Spleen (tissue), 11 donors: ENCODE data around the gene MIEF2. TPM values are rescaled to one million over a fixed set of nuclear protein-coding genes. Genes with fewer than 3 reads are reported as not detected.
A peak's percentile ranks its signal among the peaks of the same experiment; 100 is the strongest.

Experiments used
- DNase-seq: peaks from one replicate; pipeline ENCODE4 v3.0.0-alpha.2; 2020
- H3K27ac ChIP-seq, 8 donors: fragments of 200-600 bp; sonication (generic) in 7 of 8; 1 replicate in 4 of 8; 2 replicates in 4 of 8; pipeline versions ENCODE4 v1.5.0 to v1.8.0; 2016 to 2021; ENCODE audit warnings: inconsistent platforms in 4 of 8, mild to moderate bottlenecking in 4 of 8, moderate library complexity in 1 of 8
- H3K27me3 ChIP-seq, 7 donors: fragments of 200-600 bp; sonication (generic) in 6 of 7; replicated peaks in 1 of 7; 1 replicate in 4 of 7; 2 replicates in 3 of 7; pipeline versions ENCODE4 v1.5.0 to v1.8.0; 2016 to 2021; ENCODE audit warnings: inconsistent platforms in 3 of 7, mild to moderate bottlenecking in 1 of 7
- H3K36me3 ChIP-seq, 6 donors: fragments of 200-600 bp; sonication (generic) in 5 of 6; 1 replicate in 4 of 6; 2 replicates in 2 of 6; pipeline versions ENCODE4 v1.5.0 to v1.8.0; 2016 to 2021; ENCODE audit warnings: inconsistent platforms in 2 of 6
- H3K4me1 ChIP-seq, 6 donors: fragments of 200-600 bp; sonication (generic) in 5 of 6; 1 replicate in 3 of 6; 2 replicates in 3 of 6; pipeline versions ENCODE4 v1.5.0 to v1.8.0; 2016 to 2021; ENCODE audit warnings: inconsistent platforms in 3 of 6
- H3K4me3 ChIP-seq, 8 donors: fragments of 200-600 bp; sonication (generic) in 7 of 8; 1 replicate in 4 of 8; 2 replicates in 4 of 8; pipeline versions ENCODE4 v1.5.0 to v1.8.0; 2016 to 2021; ENCODE audit warnings: inconsistent platforms in 4 of 8, mild to moderate bottlenecking in 4 of 8, moderate library complexity in 2 of 8
- H3K9me3 ChIP-seq, 8 donors: fragments of 200-600 bp; sonication (generic) in 7 of 8; 1 replicate in 4 of 8; 2 replicates in 4 of 8; pipeline versions ENCODE4 v1.5.0 to v1.8.0; 2016 to 2021; ENCODE audit warnings: inconsistent platforms in 4 of 8
- CTCF ChIP-seq, 11 experiments: fragments of 200-600 bp in 7 of 11; fragments of 450-650 bp in 4 of 11; sonication (generic) in 4 of 11; IDR thresholded peaks in 8 of 11; conservative IDR thresholded peaks in 3 of 11; 1 replicate in 7 of 11; 2 replicates in 4 of 11; pipeline versions ENCODE4 v1.4.0 to v1.8.0; 2016 to 2021; ENCODE audit warnings: antibody characterized with exemption in 11 of 11, inconsistent platforms in 4 of 11, mild to moderate bottlenecking in 1 of 11
- POLR2A ChIP-seq, 3 donors: fragments of 450-650 bp; IDR thresholded peaks; one replicate each; pipeline ENCODE4 v1.5.1; 2017; ENCODE audit warnings: antibody characterized with exemption in 3 of 3, mild to moderate bottlenecking in 1 of 3
- POLR2AphosphoS5 ChIP-seq, 3 donors: sonication (generic); formaldehyde crosslinking; IDR thresholded peaks; one replicate each; pipeline ENCODE4 v1.5.1; 2017; ENCODE audit warnings: antibody characterized with exemption in 3 of 3
- WGBS, 5 donors: extraction: QIAGEN DNeasy Blood & Tissue Kit in 3 of 5; methylation state at CpG; one replicate each; pipeline versions ENCODE4 v1.1.5 to v1.1.7; 2013 to 2018; 5-methylcytosine and 5-hydroxymethylcytosine counted together
- intact Hi-C: fragments of 100-400 bp; cut with DNase I; formaldehyde crosslinking; loops from one replicate; pipeline ENCODE4 v1.15.0; 2023; ENCODE audit warnings: low total_unique reads
- polyA plus RNA-seq, 3 donors: library from polyadenylated mRNA; stranded (reverse); fragments of 200-250 nt; gene quantifications; one replicate each; pipeline ENCODE4 v1.2.1, GENCODE V29; 2013
- total RNA-seq, 7 donors: library from RNA; depleted of rRNA in 3 of 7; stranded (reverse); fragments of >200 nt in 3 of 7; fragmentation: NEBNext Ultra II Directional in 4 of 7; extraction: Animal tissue kit (Norgen Biotek cat#: 25700) in 4 of 7; gene quantifications; one replicate each; pipeline versions ENCODE4 v1.1.0 to v1.2.1, GENCODE V29; 2016 to 2021
- donor health status: healthy with polysubstance abuse.
- donor health status: DM: no; HTN: no; CAD: no; lungs with moderate emphysema.
- donor health status: DM: no; HTN: no; CAD: no.
- donor health status: Bipolar disorder and iron deficiency.
- donor health status: healthy.
- donor health status: DM: no; HTN: no; CAD: no.
- donor health status: DM: yes; HTN: yes; CAD: no.

The MIEF2 gene
- total and polyA plus RNA-seq, 10 donors, result 4.6 to 24.8 (median 11.7) TPM

- WGBS, 5 donors, result 8 to 17% (median 12%) methylated on average over 5 to 6 of the region's 6 CpGs
- peaks cover 0 to 20% (median 9%) of the 10 kb centered on the region in 6 donors for H3K4me1 ChIP-seq
- H3K36me3 ChIP-seq, result no peaks in the 10 kb centered on the region
- H3K27me3 ChIP-seq, result no peaks in the 10 kb centered on the region
- H3K4me3 ChIP-seq, result no peak overlapping the region
- intact Hi-C loops, result loop anchor here (5.0 kb wide), 1 partner anchor 75 kb away; no protein-coding TSS in a partner anchor
- H3K27ac ChIP-seq, result no peak overlapping the region
- no peak for TF ChIP-seq POLR2A (IDR thresholded peaks at IDR 0.05)
- peak in 2 of 3 donors; percentile 32 to 47 for TF ChIP-seq POLR2AphosphoS5 (IDR thresholded peaks at IDR 0.05)
- TF ChIP-seq CTCF (IDR thresholded peaks at IDR 0.05 in 8 of 11, conservative IDR thresholded peaks at IDR 0.05 in 3 of 11), result peak; percentile 85 to 96 (median 92)
- no peaks in the 10 kb centered on the region for H3K9me3 ChIP-seq
- peak; percentile 90 for DNase-seq
Observed at GRCh38 chr17:18217412-18218015, 42.9 kb upstream of the MIEF2 start.

- 35 to 55% (median 44%) methylated on average over 4 of the region's 4 CpGs for WGBS, 5 donors
- H3K4me1 ChIP-seq, result peaks cover 0 to 20% (median 9%) of the 10 kb centered on the region in 6 donors
- intact Hi-C loops, result loop anchor here (5.0 kb wide), 1 partner anchor 77 kb away; no protein-coding TSS in a partner anchor
- H3K27me3 ChIP-seq, result no peaks in the 10 kb centered on the region
- H3K27ac ChIP-seq, result peak overlapping the region in 1 of 8 donors; percentile 16
- no peak overlapping the region for H3K4me3 ChIP-seq
- no peaks in the 10 kb centered on the region for H3K9me3 ChIP-seq
- TF ChIP-seq CTCF (IDR thresholded peaks at IDR 0.05 in 8 of 11, conservative IDR thresholded peaks at IDR 0.05 in 3 of 11) (no peak), POLR2A (IDR thresholded peaks at IDR 0.05) (no peak), POLR2AphosphoS5 (IDR thresholded peaks at IDR 0.05) (no peak)
- H3K36me3 ChIP-seq, result no peaks in the 10 kb centered on the region
- DNase-seq, result no peak
Observed at GRCh38 chr17:18218756-18219415, 41.6 kb upstream of the MIEF2 start.

DNA sequence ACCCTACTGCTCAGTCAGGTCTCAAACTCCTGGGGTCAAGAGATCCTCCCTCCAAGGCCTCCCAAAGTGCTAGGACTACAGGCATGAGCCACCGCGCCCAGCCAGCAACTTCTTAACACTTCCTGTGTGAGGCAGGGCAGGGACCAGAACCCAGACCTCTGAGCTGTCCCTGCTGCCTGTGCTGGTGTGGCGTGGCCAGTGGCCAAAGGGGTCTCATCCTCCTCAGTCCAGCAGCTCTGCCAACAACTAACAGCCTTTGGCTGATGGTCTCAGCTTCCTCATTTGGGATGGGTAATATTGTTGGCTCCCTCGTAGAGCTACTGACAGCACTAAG is 36.4 kb upstream of the MIEF2 start:
- no peak overlapping the region for H3K4me3 ChIP-seq
- peaks cover 3 to 38% (median 23%) of the 10 kb centered on the region in 6 donors for H3K4me1 ChIP-seq
- TF ChIP-seq CTCF (IDR thresholded peaks at IDR 0.05 in 8 of 11, conservative IDR thresholded peaks at IDR 0.05 in 3 of 11) (no peak), POLR2A (IDR thresholded peaks at IDR 0.05) (no peak), POLR2AphosphoS5 (IDR thresholded peaks at IDR 0.05) (no peak)
- 79 to 91% (median 86%) methylated on average over 4 of the region's 4 CpGs for WGBS, 5 donors
- no peaks in the 10 kb centered on the region for H3K9me3 ChIP-seq
- no peaks in the 10 kb centered on the region for H3K27me3 ChIP-seq
- intact Hi-C loops, result no loop called here
- no peak overlapping the region for H3K27ac ChIP-seq
- no peak for DNase-seq
- H3K36me3 ChIP-seq, result no peaks in the 10 kb centered on the region

GRCh38 chr17:18224387-18225120 is 35.9 kb upstream of the MIEF2 start:
- intact Hi-C loops, result no loop called here
- peak overlapping the region in 5 of 8 donors; percentile 33 to 66 (median 55) for H3K27ac ChIP-seq
- peak overlapping the region in 6 of 8 donors; percentile 21 to 82 (median 56) for H3K4me3 ChIP-seq
- DNase-seq, result no peak
- 55 to 66% (median 59%) methylated on average over 22 to 23 of the region's 23 CpGs for WGBS, 5 donors
- no peaks in the 10 kb centered on the region for H3K36me3 ChIP-seq
- no peak for TF ChIP-seq POLR2AphosphoS5 (IDR thresholded peaks at IDR 0.05)
- no peak for TF ChIP-seq CTCF (IDR thresholded peaks at IDR 0.05 in 8 of 11, conservative IDR thresholded peaks at IDR 0.05 in 3 of 11)
- no peak for TF ChIP-seq POLR2A (IDR thresholded peaks at IDR 0.05)
- H3K27me3 ChIP-seq, result no peaks in the 10 kb centered on the region
- H3K9me3 ChIP-seq, result no peaks in the 10 kb centered on the region
- H3K4me1 ChIP-seq, result peaks cover 3 to 42% (median 20%) of the 10 kb centered on the region in 6 donors
